ENCODE measurements around the gene MIPOL1.
"Not testable (repeated sequence)": the region's sequence is repeated elsewhere in the genome, so short reads cannot be mapped to it uniquely, and the experiment has no call there.

Gene MIPOL1

GRCh38 chr14:37469650-37470049 is 271.9 kb downstream of the MIPOL1 start:
- DNase-seq, result no peak

- no peak for DNase-seq
These were observed 272.5 kb downstream of the MIPOL1 start for GRCh38 chr14:37470251-37470650.

GRCh38 chr14:37472906-37473305 is 275.2 kb downstream of the MIPOL1 start:
- DNase-seq, result no peak

GRCh38 chr14:37474191-37474590 is 276.5 kb downstream of the MIPOL1 start:
- no peak for DNase-seq

- no peak for DNase-seq
These were observed 282.9 kb downstream of the MIPOL1 start for GRCh38 chr14:37480446-37481290.

- DNase-seq, result no peak
These were observed 284.7 kb downstream of the MIPOL1 start for GRCh38 chr14:37482428-37482827.

- DNase-seq, result no peak
These were observed 285.9 kb downstream of the MIPOL1 start for GRCh38 chr14:37483672-37484071.

- no peak for DNase-seq
These were observed 292.9 kb downstream of the MIPOL1 start for GRCh38 chr14:37490607-37491006.

- no peak for DNase-seq
These were observed 293.3 kb downstream of the MIPOL1 start for GRCh38 chr14:37491076-37491475.

- DNase-seq, result no peak
These were observed 295.9 kb downstream of the MIPOL1 start for GRCh38 chr14:37493606-37494005.

GRCh38 chr14:37497422-37497821 is 299.7 kb downstream of the MIPOL1 start:
- DNase-seq, result no peak

GRCh38 chr14:37501877-37502276 is 304.1 kb downstream of the MIPOL1 start:
- DNase-seq, result no peak

GRCh38 chr14:37508503-37508902 is 310.8 kb downstream of the MIPOL1 start:
- no peak for DNase-seq

GRCh38 chr14:37512173-37512572 is 314.4 kb downstream of the MIPOL1 start:
- DNase-seq, result no peak

- no peak for DNase-seq
These were observed 318.0 kb downstream of the MIPOL1 start for GRCh38 chr14:37515771-37516170.

- DNase-seq, result no peak
These were observed 329.3 kb downstream of the MIPOL1 start for GRCh38 chr14:37526994-37527393.

GRCh38 chr14:37539992-37540391 is 342.3 kb downstream of the MIPOL1 start:
- DNase-seq, result no peak

- DNase-seq, result no peak
These were observed 346.7 kb downstream of the MIPOL1 start for GRCh38 chr14:37544407-37544806.

- DNase-seq, result no peak
These were observed 347.4 kb downstream of the MIPOL1 start for GRCh38 chr14:37545174-37545573.

GRCh38 chr14:37546621-37547447 is 349.1 kb downstream of the MIPOL1 start:
- no peak for DNase-seq

GRCh38 chr14:37550511-37550910 is 352.8 kb downstream of the MIPOL1 start:
- DNase-seq, result no peak

GRCh38 chr14:37551119-37551518 is 353.4 kb downstream of the MIPOL1 start:
- no peak for DNase-seq

- no peak for DNase-seq
These were observed 356.3 kb downstream of the MIPOL1 start for GRCh38 chr14:37553935-37554550.

GRCh38 chr14:37555596-37555995 is 357.9 kb downstream of the MIPOL1 start:
- DNase-seq, result not testable (repeated sequence)
